GM21447 (cell line): ENCODE data around the gene S100A8.

Experiments used
- ATAC-seq: cut with Tn5 transposase; IDR thresholded peaks from one replicate; pipeline ENCODE4 v1.9.1; 2021; ENCODE audit not compliant: unreplicated experiment

Gene S100A8

DNA sequence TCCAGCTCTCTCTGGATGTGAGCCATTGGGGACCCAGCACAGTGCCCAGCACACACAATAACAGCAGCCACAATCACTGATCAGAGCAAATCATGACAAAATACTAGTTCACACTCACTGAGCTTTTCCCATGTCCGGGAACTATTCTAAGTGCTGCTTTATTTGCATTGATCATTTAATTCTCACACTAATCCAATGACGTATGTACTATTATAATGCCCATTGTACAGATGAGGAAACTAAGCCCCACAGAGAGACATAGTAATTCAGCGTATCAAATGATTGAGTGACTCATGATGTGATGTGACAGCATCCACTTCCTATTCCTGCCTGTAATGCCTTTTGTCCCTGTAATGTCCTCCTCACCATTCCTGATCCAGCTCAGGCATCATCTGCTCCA is 1.9 kb upstream of the S100A8 start:
- ATAC-seq = no peak

- ATAC-seq = no peak
Measured at GRCh38 chr1:153392258-153392657, 1.4 kb upstream of the S100A8 start.

- no peak for ATAC-seq
Measured at GRCh38 chr1:153389973-153390879, 647 bp downstream of the S100A8 start.

DNA sequence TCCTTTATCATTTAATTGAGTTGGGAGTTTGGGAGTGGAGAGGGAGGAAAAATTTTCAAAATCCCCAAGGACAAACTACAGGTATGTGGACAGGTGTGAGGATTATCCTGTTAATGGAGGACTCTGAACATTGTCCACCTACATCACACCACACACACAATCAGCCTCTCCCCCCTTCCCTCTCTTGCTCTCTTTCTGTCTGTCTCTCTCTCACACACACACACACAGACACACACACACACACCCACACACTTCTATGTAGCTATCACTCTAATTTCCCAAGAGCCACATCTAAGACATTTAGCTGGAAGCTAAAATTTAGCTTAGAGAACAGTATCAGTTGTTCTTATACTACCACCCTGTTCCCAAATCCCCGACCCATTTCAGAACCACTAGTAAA is 1.5 kb downstream of the S100A8 start:
- ATAC-seq = no peak

- ATAC-seq = no peak
Measured at GRCh38 chr1:153387785-153388184, 3.1 kb downstream of the S100A8 start.

DNA sequence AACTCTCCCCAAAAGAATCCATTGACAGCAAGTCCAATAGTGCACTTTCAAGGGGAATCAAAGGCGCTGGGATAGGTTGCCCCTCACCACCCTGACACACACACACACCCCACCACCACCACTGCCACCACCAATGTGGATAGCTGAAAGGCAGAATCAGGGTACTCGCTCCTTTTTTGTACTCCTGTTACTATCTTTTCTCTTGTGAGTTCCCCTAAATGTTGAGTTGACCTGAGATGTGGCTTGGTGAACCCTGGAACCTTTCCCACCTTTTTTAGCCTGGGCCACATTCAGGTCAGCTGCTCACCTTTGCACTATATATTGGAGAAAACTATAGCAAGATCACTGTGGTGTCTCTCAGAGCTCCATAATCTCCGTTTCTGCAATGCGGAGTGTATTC is 3.9 kb downstream of the S100A8 start:
- ATAC-seq = no peak

GRCh38 chr1:153386500-153386901 is 4.4 kb downstream of the S100A8 start:
- no peak for ATAC-seq

DNA sequence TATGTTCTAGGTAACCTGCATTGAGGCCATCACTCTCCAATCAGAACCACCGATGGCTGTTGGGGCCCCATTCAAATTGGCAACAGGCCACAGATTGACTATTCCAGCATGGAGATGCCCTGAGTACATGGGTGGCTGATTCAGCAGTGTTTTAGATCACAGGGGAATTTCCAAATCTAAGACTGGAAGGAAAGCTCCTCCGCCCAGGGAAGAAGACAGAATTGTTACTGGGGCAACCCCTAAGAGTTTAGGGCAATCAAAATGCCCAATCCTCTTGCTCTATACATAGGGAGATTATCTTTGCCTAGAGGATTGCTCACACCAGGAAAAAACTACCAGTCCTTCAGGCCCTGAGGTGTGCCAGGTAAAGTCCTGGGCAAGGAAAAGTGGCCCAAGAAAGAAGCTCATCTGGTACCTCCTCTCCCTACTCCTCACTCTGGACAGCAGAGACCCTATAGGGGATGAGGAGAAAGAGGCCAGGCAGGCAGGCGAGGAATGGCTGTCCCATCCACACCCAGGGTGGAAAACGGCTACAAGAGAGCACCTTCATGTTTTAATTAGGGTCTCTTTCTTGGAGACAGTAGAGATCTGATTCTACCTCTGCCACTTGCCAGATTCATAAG is 5.8 kb downstream of the S100A8 start:
- no peak for ATAC-seq

- ATAC-seq = no peak
Measured at GRCh38 chr1:153380711-153381110, 10.2 kb downstream of the S100A8 start.

- no peak for ATAC-seq
Measured at GRCh38 chr1:153379591-153379990, 11.3 kb downstream of the S100A8 start.

DNA sequence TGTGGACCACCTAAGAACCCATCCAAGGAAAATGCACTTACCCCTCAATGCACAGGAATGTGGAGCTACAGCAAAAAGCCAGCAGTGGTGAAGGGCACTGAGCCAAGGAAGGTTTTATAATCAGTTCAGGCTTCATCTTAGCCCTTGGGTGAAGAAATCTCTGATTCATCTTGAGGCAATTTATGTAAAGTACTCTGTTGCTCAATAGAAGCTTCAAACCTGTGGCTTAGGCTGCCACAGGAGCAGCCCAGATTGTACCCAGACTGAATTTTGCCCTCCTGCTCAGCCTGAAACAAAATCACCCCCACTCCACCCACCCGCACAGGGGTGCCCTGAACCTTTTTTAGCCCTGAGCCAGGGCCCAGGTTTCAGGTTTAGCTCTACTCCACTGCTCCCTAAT is 15.4 kb downstream of the S100A8 start, which contains the start of gene S100A12:
S100A12 (minus strand) TSS at position 111 of the 400 bp plus-strand sequence. CDS start 1,029 bp downstream, outside the sequence.
- ATAC-seq = no peak

- no peak for ATAC-seq
Measured at GRCh38 chr1:153374071-153374470, 16.8 kb downstream of the S100A8 start.

DNA sequence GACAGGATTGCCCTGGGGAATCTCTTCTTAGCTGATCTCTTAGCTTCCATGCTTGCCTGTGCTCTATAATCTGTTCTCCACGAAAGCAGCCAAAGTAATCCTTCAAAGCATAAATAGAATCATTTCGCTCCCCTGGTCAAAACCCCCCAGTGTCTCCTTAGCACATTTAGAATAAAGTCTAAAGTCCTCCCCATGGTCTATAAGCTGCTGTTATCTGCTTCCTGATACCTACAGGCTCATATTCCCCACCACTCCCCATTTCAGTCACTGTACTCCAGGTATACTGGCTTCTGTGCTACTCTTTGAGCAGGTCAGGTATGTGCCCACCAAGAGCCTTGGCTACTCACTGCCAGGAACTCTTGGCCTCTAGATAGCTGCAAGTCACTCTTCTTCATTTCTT is 18.3 kb downstream of the S100A8 start:
- no peak for ATAC-seq

GRCh38 chr1:153371231-153371630 is 19.6 kb downstream of the S100A8 start:
- ATAC-seq = no peak

GRCh38 chr1:153370146-153370545 is 20.7 kb downstream of the S100A8 start:
- ATAC-seq = no peak

DNA sequence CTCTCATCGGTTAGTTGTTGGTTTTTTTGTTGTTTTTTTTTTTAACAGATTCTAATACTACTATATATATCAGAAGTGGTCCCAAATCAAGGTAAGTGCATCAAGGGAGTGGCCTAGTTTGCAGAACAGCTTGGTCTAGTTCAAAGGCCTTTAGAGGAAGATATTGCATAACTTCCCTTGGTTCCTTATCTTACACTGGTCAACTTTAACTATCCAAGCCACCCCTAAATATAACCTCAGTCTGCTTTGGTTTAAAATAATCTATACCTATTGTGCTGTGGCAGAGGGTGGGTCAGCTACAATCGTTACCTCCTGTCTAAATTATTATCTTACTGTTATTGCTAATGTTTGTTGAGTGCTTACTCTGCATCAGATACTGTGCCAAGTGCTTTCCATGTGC is 22.4 kb downstream of the S100A8 start:
- no peak for ATAC-seq

GRCh38 chr1:153367090-153367489 is 23.8 kb downstream of the S100A8 start:
- no peak for ATAC-seq

DNA sequence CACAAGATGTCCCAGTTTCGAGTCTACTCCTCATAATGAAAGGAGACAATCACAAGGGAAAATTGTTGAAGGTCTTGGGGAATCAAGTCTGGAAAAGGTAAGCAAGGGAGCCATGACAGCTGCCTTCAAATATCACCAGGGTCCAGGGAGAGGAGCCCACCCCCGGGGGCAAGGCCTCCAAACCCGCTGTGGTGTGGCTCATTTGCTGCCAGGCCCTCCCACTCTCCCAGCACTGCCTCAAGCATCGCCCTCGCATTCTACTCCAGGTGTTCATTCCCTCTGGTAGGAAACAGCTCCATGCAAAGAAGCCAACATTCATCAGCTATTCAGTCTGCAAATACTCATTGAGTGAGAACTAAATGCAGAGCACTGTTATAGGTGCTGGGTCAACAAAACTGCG is 24.6 kb downstream of the S100A8 start:
- no peak for ATAC-seq

- ATAC-seq = no peak
Measured at GRCh38 chr1:153365696-153366095, 25.2 kb downstream of the S100A8 start.

DNA sequence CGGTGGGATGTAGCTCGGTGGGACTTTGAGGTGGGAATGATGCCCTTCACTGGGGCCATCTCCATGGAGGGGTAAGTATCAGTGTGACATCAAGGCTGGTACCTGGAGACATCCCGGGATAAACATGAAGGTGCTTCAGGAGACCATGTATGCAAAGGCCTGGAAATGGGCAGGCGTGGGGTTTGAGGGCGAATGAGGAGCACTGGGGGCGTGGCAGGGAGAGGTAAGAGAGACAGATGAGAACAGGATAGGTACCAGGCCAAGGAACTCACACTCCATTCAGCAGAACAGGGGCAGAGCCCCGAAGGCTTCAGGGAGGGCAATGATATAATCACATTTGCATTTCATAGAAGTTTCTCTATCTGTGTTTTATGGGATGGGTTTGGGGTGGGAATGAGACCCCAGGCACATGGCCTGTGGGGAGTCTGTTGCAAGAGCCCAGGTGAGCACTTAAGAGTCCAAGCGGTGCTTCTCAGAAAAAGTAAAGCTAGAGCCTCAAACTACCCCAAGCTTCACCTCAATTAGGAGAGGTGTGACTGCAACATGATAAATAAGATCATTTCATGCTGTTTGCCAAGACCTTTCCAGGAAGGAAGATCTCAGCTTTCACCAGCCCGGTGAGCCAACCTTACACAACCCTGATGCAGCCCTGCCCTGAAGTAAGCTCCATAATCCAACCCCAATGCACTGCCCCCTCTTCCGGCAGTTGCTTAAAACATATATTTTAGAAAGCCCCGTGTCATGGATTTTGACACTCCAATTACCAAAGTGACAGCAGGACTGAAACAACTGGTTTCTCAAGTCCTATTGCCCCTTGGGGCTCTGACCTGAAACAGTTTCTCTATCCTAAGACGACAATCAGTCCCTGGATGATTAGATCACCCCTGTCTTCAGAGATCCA is 25.9 kb downstream of the S100A8 start:
- ATAC-seq = no peak

- no peak for ATAC-seq
Measured at GRCh38 chr1:153364156-153364555, 26.7 kb downstream of the S100A8 start.
